Fibroblast of skin of left quadriceps (primary cell): Measurements from ENCODE around the gene SORCS3.

ENCODE experiments used
- DNase-seq, 2 experiments: peaks; one replicate each; pipeline ENCODE4 v3.0.0-alpha.2; 2013; ENCODE audit warnings: low read depth in 2 of 2

Gene SORCS3

GRCh38 chr10:105017116-105017515 lies 376.0 kb downstream of the SORCS3 start:
- peak; percentile 15 to 26 for DNase-seq

GRCh38 chr10:105017691-105018090 lies 376.6 kb downstream of the SORCS3 start:
- DNase-seq = peak in 1 of 2 experiments; percentile 5

GRCh38 chr10:105023211-105024111 lies 382.4 kb downstream of the SORCS3 start:
- DNase-seq = no peak

- DNase-seq = no peak
Observed at GRCh38 chr10:105024184-105024583, 383.1 kb downstream of the SORCS3 start.

- DNase-seq = no peak
Observed at GRCh38 chr10:105025092-105025491, 384.0 kb downstream of the SORCS3 start.

- no peak for DNase-seq
Observed at GRCh38 chr10:105026566-105026965, 385.5 kb downstream of the SORCS3 start.

GRCh38 chr10:105029286-105029685 lies 388.2 kb downstream of the SORCS3 start:
- DNase-seq = no peak

GRCh38 chr10:105037022-105037421 lies 395.9 kb downstream of the SORCS3 start:
- no peak for DNase-seq

- no peak for DNase-seq
Observed at GRCh38 chr10:105041956-105042355, 400.9 kb downstream of the SORCS3 start.

GRCh38 chr10:105042906-105043552 lies 401.9 kb downstream of the SORCS3 start:
- DNase-seq = no peak

- DNase-seq = no peak
Observed at GRCh38 chr10:105044902-105045301, 403.8 kb downstream of the SORCS3 start.

GRCh38 chr10:105056413-105056812 lies 415.3 kb downstream of the SORCS3 start:
- no peak for DNase-seq

- DNase-seq = peak; percentile 61 to 62
Observed at GRCh38 chr10:105062951-105063350, 421.9 kb downstream of the SORCS3 start.

- peak; percentile 55 to 64 for DNase-seq
Observed at GRCh38 chr10:105063796-105064195, 422.7 kb downstream of the SORCS3 start.

GRCh38 chr10:105068497-105068896 lies 427.4 kb downstream of the SORCS3 start:
- peak; percentile 49 to 54 for DNase-seq

- no peak for DNase-seq
Observed at GRCh38 chr10:105070249-105070648, 429.2 kb downstream of the SORCS3 start.

GRCh38 chr10:105070952-105071351 lies 429.9 kb downstream of the SORCS3 start:
- DNase-seq = no peak

- no peak for DNase-seq
Observed at GRCh38 chr10:105071980-105072379, 430.9 kb downstream of the SORCS3 start.

GRCh38 chr10:105073999-105074398 lies 432.9 kb downstream of the SORCS3 start:
- no peak for DNase-seq

- DNase-seq = no peak
Observed at GRCh38 chr10:105075031-105075430, 433.9 kb downstream of the SORCS3 start.

GRCh38 chr10:105085980-105086379 lies 444.9 kb downstream of the SORCS3 start:
- DNase-seq = no peak

- no peak for DNase-seq
Observed at GRCh38 chr10:105094048-105094447, 453.0 kb downstream of the SORCS3 start.

GRCh38 chr10:105096316-105096715 lies 455.2 kb downstream of the SORCS3 start:
- DNase-seq = no peak
